ENCODE data around the gene SAYSD1. TPM values are rescaled to one million over a fixed set of nuclear protein-coding genes. Genes with fewer than 3 reads are reported as not detected.

The SAYSD1 gene
- total and polyA plus RNA-seq, 5 experiments from 2014 or later: 17.5 to 22.8 (median 20.2) TPM

DNA sequence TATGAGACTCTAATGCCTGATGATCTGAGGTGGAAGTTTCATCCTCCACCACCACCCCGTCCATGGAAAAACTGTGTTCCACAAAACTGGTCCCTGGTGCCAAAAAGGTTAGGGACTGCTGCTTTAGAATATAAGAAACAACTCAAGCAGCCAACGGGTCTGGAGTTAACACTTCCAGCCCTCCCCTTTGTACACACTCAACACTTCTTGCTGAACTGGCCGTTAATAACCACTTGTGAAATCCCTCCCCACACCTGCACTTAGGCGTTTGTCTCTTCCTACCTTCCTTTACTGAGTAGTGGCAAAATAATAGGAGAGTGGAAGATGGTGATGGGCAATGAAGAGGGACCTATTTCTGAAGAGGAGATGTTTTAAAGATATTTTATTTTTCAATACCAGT is 10.5 kb downstream of the SAYSD1 start:
- H3K27me3 Mint-ChIP-seq: no peaks in the 10 kb centered on the region
- H3K4me1 Mint-ChIP-seq: peaks cover 24 to 46% (median 33%) of the 10 kb centered on the region in 4 donors
- POLR2A ChIA-PET: no interaction called here
- ATAC-seq: no peak
- no peak overlapping the region for H3K27ac Mint-ChIP-seq
- no peaks in the 10 kb centered on the region for H3K9me3 Mint-ChIP-seq
- no peak overlapping the region for H3K4me3 Mint-ChIP-seq
- peaks cover 13 to 53% (median 32%) of the 10 kb centered on the region in 3 donors for H3K36me3 Mint-ChIP-seq
- DNase-seq: no peak

GRCh38 chr6:39102821-39103136 is 12.2 kb downstream of the SAYSD1 start:
- POLR2A ChIA-PET: interaction anchor here (0.6 kb wide), 1 partner anchor 230 kb away, joined by 3 read pairs; no protein-coding TSS in a partner anchor
- Mint-ChIP-seq H3K27ac (peak overlapping the region in 1 of 10 donors; percentile 43), H3K4me3 (no peak overlapping the region), H3K9me3 (no peaks in the 10 kb centered on the region), H3K4me1 (peaks cover 18 to 31% (median 24%) of the 10 kb centered on the region in 4 donors), H3K27me3 (no peaks in the 10 kb centered on the region), H3K36me3 (peaks cover 13 to 43% (median 22%) of the 10 kb centered on the region in 3 donors)
- ATAC-seq: no peak
- no peak for DNase-seq

DNA sequence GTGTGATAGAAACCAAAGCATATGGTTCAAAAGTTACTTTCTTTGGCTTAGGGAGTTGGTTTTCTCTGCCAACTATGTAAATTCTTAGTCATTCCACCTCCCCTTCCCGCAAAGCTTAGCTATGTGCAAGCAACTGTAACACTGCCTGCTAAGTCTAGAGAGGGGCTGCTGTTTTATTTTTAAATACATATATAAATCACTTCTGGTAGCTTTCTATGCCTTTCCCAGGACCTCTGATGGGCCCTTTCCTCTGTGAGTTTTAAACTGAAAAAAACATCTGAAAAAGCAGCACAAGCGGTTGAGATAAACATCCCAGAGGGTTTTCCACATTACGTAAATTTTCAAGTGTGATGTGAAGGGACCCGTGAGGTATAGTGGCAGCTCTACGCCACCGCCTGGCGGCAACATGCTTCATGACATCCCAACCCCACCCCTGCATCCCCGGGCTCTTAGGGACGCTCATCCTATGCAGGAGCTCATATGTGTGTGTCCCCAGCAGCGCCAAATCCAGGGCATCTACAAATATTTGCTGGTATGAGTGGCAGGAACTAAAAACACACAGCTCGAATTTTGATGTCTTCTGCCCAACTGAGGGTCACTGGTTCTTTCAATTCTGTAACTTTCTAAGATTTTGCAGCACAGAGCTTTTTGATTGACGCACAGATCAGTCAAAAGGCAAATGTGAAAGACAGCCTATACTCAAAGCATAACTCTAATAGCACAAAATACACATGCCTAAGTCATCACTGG is 12.7 kb downstream of the SAYSD1 start:
- Mint-ChIP-seq H3K9me3 (no peaks in the 10 kb centered on the region), H3K27me3 (no peaks in the 10 kb centered on the region), H3K27ac (peak overlapping the region in 2 of 10 donors; percentile 29 to 43), H3K4me3 (no peak overlapping the region), H3K4me1 (peaks cover 16 to 28% (median 19%) of the 10 kb centered on the region in 4 donors), H3K36me3 (peaks cover 13 to 42% (median 22%) of the 10 kb centered on the region in 3 donors)
- DNase-seq (peak in 2 of 10 donors; percentile 16 to 18), ATAC-seq (no peak)
- POLR2A ChIA-PET: interaction anchor here (0.6 kb wide), 1 partner anchor 229 kb away, joined by 3 read pairs; no protein-coding TSS in a partner anchor

- no peaks in the 10 kb centered on the region for H3K27me3 Mint-ChIP-seq
Measured at GRCh38 chr6:39100358-39100757, 14.6 kb downstream of the SAYSD1 start.

DNA sequence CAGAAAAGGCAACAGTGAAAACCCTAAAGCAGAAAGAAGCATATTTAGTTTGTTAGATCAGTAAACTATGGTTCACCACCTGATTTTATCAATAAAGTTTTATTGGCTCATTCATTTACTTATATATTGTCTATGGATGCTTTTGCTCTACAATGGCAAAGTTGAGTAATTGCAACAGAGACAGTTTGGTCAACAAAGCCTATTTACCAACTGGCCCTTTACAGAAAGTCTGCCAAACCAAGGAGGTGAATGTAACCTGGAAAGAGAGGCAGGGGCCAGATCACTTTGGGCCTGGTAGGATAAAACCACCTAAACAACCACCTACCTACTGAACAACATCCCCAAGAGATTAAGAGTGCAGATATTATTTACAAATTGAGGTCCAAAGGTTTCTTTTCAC is 19.4 kb downstream of the SAYSD1 start:
- H3K27me3 Mint-ChIP-seq: peaks cover 0 to 21% (median 5%) of the 10 kb centered on the region in 5 donors
- DNase-seq (no peak), ATAC-seq (no peak)
- peaks cover 4 to 6% (median 5%) of the 10 kb centered on the region in 4 donors for H3K4me1 Mint-ChIP-seq
- H3K9me3 Mint-ChIP-seq: no peaks in the 10 kb centered on the region
- peaks cover 0 to 2% (median 0%) of the 10 kb centered on the region in 3 donors for H3K36me3 Mint-ChIP-seq
- no peak overlapping the region for H3K4me3 Mint-ChIP-seq
- POLR2A ChIA-PET: no interaction called here
- H3K27ac Mint-ChIP-seq: no peak overlapping the region

More at GRCh38 chr6:39100358-39100757, 14.6 kb downstream of the SAYSD1 start:
- DNase-seq: peak in 7 of 10 donors; percentile 9 to 72 (median 53)
- H3K9me3 Mint-ChIP-seq: no peaks in the 10 kb centered on the region
- peak overlapping the region in 8 of 10 donors; percentile 1 to 80 (median 62) for H3K27ac Mint-ChIP-seq
- ATAC-seq: peak; percentile 95 to 99
- peaks cover 10 to 32% (median 16%) of the 10 kb centered on the region in 3 donors for H3K36me3 Mint-ChIP-seq
- H3K4me1 Mint-ChIP-seq: peaks cover 10 to 18% (median 15%) of the 10 kb centered on the region in 4 donors
- H3K4me3 Mint-ChIP-seq: peak overlapping the region in 4 of 10 donors; percentile 4 to 49 (median 21)
- POLR2A ChIA-PET: no interaction called here

- Mint-ChIP-seq H3K36me3 (peaks cover 0 to 2% (median 0%) of the 10 kb centered on the region in 3 donors), H3K4me1 (peaks cover 0 to 3% (median 3%) of the 10 kb centered on the region in 4 donors), H3K4me3 (no peak overlapping the region), H3K27ac (no peak overlapping the region), H3K9me3 (no peaks in the 10 kb centered on the region), H3K27me3 (peaks cover 4 to 32% (median 12%) of the 10 kb centered on the region in 5 donors)
- ATAC-seq (no peak), DNase-seq (no peak)
- POLR2A ChIA-PET: no interaction called here
Measured at GRCh38 chr6:39093149-39093708, 21.8 kb downstream of the SAYSD1 start.

GRCh38 chr6:39092124-39092523 is 22.9 kb downstream of the SAYSD1 start:
- H3K9me3 Mint-ChIP-seq: no peaks in the 10 kb centered on the region
- POLR2A ChIA-PET: no interaction called here
- peaks cover 9 to 41% (median 16%) of the 10 kb centered on the region in 5 donors for H3K27me3 Mint-ChIP-seq
- H3K4me3 Mint-ChIP-seq: no peak overlapping the region
- ATAC-seq: no peak
- peaks cover 0 to 3% (median 3%) of the 10 kb centered on the region in 4 donors for H3K4me1 Mint-ChIP-seq
- peaks cover 0 to 2% (median 0%) of the 10 kb centered on the region in 3 donors for H3K36me3 Mint-ChIP-seq
- no peak overlapping the region for H3K27ac Mint-ChIP-seq
- no peak for DNase-seq

DNA sequence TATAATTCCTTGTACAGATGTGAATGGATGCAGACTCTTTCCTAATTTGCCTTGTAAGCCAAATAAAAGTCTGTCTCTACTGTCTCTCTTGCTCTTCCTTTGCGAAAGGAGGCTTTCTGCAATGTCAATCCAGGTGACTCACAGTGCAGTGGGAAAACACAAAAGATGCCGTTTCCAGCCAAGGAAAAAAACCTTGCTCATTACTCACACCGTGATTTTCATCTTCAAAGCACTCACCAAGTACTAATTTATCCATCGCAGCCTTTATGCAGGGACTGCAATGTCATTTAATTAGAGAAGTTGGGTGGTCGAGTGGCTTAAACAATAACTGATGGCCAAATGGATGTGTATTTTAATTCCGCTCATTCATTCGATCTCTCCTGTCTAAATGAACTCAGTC is 23.8 kb downstream of the SAYSD1 start:
- H3K27ac Mint-ChIP-seq: no peak overlapping the region
- H3K36me3 Mint-ChIP-seq: peaks cover 0 to 2% (median 0%) of the 10 kb centered on the region in 3 donors
- no peak for ATAC-seq
- H3K4me1 Mint-ChIP-seq: peaks cover 0 to 3% (median 3%) of the 10 kb centered on the region in 4 donors
- H3K9me3 Mint-ChIP-seq: no peaks in the 10 kb centered on the region
- peaks cover 14 to 50% (median 20%) of the 10 kb centered on the region in 5 donors for H3K27me3 Mint-ChIP-seq
- POLR2A ChIA-PET: no interaction called here
- H3K4me3 Mint-ChIP-seq: no peak overlapping the region
- DNase-seq: no peak

DNA sequence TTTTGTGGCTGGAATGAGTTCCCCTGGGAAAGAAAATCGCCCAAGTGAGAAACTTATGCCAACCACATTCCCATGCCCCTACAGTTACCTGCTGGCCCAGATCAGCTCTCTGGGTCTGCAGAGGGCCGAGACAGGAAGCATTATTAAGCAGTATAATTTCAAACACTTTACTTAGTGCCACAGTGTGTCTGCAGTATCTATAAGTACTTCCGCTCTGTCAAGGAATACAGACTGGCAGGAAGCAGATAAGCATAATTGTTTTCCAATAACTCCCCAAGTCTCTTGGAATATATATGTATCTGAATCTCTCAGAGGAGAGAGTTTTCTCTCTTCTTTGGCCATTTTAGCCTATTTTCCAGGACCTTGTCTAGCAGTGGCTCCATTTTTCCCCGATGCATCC is 24.9 kb downstream of the SAYSD1 start:
- H3K27ac Mint-ChIP-seq: peak overlapping the region in 1 of 10 donors; percentile 58
- H3K36me3 Mint-ChIP-seq: peaks cover 0 to 2% (median 0%) of the 10 kb centered on the region in 3 donors
- POLR2A ChIA-PET: no interaction called here
- peaks cover 14 to 62% (median 20%) of the 10 kb centered on the region in 5 donors for H3K27me3 Mint-ChIP-seq
- no peak for ATAC-seq
- H3K9me3 Mint-ChIP-seq: no peaks in the 10 kb centered on the region
- no peak overlapping the region for H3K4me3 Mint-ChIP-seq
- peaks cover 0 to 3% (median 3%) of the 10 kb centered on the region in 4 donors for H3K4me1 Mint-ChIP-seq
- no peak for DNase-seq

DNA sequence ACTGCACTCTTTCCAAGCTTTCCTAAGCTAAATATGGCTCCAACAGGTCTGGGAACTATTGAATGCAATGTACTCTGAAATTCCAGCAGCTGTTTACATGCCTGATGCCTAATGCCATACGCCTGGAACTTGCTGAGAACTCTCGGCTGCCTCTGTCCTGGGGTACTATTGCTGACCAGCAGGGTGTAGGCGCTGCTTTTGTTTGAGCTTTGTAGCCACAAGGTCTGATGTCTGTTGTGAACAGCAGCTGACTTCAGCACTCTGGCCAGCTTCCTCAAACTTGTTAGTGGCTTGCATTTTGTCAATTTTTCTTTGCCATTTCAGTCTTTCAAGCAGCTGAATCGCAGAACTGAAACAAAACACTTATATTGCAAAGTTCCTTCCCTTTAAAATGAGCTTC is 26.7 kb downstream of the SAYSD1 start:
- H3K27ac Mint-ChIP-seq: no peak overlapping the region

DNA sequence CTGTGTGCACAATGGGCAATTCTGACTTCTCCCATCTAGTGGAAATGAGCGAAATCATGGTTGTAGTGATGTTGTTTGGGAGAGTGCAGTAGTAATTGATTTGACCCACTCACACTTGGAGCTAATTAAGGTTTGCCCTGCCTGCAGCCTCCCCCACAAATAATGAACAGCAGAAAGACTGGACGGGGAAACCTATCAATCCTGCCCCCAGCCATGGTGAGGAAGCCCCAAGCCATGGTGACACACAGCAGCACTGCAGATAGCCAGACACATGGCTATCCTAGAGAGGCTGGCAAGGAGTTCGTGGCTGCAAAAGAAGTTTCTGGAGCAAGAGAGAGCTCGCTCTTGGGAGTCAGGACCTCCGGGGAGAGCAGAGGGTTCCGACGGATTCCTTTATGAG is 27.8 kb downstream of the SAYSD1 start:
- Mint-ChIP-seq H3K9me3 (no peaks in the 10 kb centered on the region), H3K4me1 (peaks cover 0 to 3% (median 1%) of the 10 kb centered on the region in 4 donors), H3K27ac (peak overlapping the region in 1 of 10 donors; percentile 15), H3K4me3 (no peak overlapping the region), H3K36me3 (no peaks in the 10 kb centered on the region), H3K27me3 (peaks cover 16 to 58% (median 23%) of the 10 kb centered on the region in 5 donors)
- DNase-seq (no peak), ATAC-seq (no peak)
- POLR2A ChIA-PET: no interaction called here

More for the DNA sequence above, 26.7 kb downstream of the SAYSD1 start:
- H3K27me3 Mint-ChIP-seq: peaks cover 16 to 63% (median 27%) of the 10 kb centered on the region in 5 donors
- peaks cover 0 to 3% (median 3%) of the 10 kb centered on the region in 4 donors for H3K4me1 Mint-ChIP-seq
- H3K4me3 Mint-ChIP-seq: no peak overlapping the region
- ATAC-seq (peak in 1 of 2 donors; percentile 68), DNase-seq (peak in 2 of 10 donors; percentile 17 to 23)
- no peaks in the 10 kb centered on the region for H3K9me3 Mint-ChIP-seq
- POLR2A ChIA-PET: no interaction called here
- H3K36me3 Mint-ChIP-seq: peaks cover 0 to 2% (median 0%) of the 10 kb centered on the region in 3 donors

DNA sequence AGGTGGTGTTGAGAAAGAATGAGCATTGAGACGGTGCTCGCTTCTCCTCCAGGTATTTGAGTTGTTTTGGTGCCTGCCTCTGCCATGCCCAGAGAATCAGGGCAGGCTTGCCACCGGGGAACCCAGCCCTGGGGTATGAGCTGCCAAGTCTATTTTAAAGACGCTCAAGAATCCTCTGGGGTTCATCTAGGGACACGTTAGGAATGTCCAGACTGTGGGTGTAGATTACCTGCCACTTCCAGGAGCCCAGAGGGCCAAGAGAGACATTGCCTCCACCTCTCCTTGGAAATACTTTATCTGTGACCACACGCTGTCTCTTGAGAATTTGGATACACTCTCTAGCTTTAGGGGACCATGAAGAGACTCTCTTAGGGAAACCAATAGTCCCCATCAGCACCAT is 28.3 kb downstream of the SAYSD1 start:
- Mint-ChIP-seq H3K27ac (peak overlapping the region in 1 of 10 donors; percentile 15), H3K36me3 (no peaks in the 10 kb centered on the region), H3K9me3 (no peaks in the 10 kb centered on the region), H3K4me1 (peaks cover 0 to 3% (median 1%) of the 10 kb centered on the region in 4 donors), H3K27me3 (peaks cover 16 to 53% (median 23%) of the 10 kb centered on the region in 5 donors), H3K4me3 (no peak overlapping the region)
- ATAC-seq (no peak), DNase-seq (no peak)
- POLR2A ChIA-PET: no interaction called here

- peak in 1 of 2 donors; percentile 30 for ATAC-seq
- no peak overlapping the region for H3K4me3 Mint-ChIP-seq
Measured at GRCh38 chr6:39086294-39086693, 28.7 kb downstream of the SAYSD1 start.

More at GRCh38 chr6:39086294-39086693, 28.7 kb downstream of the SAYSD1 start:
- Mint-ChIP-seq H3K9me3 (no peaks in the 10 kb centered on the region), H3K27ac (no peak overlapping the region), H3K36me3 (no peaks in the 10 kb centered on the region), H3K27me3 (peaks cover 16 to 49% (median 23%) of the 10 kb centered on the region in 5 donors), H3K4me1 (peaks cover 0 to 3% (median 1%) of the 10 kb centered on the region in 4 donors)
- DNase-seq: no peak
- POLR2A ChIA-PET: no interaction called here

Data from naive thymus-derived CD8-positive, alpha-beta T cell (primary cell).